ENCODE data around the gene NFATC2.

Gene NFATC2

DNA sequence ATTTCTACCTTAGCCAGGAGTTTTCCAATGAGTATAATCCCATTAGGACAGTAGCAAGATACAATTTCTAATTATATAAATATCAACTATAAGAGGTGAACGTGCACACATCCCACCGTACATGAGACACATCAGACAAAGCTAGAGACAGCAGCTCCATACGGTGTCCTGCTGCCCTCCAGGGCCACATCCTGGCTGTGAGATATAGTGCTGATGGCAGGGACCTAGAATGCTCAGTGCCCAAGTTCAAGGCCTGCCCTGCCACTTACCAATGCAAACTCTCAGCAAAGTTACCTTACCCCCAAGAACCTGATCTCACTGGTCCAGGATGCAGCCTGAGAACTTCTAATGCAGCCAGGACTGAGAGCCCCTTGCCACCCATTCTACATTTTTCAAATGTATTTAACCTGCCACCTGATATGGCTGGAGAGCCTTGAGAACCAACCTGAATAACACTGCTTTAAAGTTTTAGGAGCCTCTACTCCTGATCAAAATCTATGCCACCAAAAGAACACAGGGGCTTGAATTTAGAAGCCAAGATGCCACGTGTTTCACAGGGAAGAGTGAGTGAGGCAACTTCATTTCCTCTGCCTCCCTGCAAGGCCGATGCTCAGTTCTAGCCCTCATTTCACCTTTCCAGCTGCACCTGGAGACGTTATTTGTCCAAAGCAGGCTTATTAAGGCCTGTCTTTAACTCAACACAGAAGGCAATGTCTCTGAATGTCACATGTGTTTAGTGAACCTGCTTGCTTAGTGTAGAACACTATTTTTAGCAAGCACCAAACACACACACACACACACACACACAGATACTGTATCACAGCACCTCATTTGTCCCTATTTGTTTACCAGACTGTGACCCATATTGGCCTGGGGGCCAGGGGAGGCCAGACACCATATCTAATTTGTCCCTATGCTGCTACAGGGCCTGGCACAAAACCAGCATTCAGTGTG lies 6.1 kb downstream of the NFATC2 start:
- TF ChIP-seq, protein P1, sequence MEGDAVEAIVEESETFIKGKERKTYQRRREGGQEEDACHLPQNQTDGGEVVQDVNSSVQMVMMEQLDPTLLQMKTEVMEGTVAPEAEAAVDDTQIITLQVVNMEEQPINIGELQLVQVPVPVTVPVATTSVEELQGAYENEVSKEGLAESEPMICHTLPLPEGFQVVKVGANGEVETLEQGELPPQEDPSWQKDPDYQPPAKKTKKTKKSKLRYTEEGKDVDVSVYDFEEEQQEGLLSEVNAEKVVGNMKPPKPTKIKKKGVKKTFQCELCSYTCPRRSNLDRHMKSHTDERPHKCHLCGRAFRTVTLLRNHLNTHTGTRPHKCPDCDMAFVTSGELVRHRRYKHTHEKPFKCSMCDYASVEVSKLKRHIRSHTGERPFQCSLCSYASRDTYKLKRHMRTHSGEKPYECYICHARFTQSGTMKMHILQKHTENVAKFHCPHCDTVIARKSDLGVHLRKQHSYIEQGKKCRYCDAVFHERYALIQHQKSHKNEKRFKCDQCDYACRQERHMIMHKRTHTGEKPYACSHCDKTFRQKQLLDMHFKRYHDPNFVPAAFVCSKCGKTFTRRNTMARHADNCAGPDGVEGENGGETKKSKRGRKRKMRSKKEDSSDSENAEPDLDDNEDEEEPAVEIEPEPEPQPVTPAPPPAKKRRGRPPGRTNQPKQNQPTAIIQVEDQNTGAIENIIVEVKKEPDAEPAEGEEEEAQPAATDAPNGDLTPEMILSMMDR (IDR thresholded peaks at IDR 0.05; ENCODE audit: extremely low read depth, missing control alignments) = no peak
- DNase-seq (ENCODE audit: low spot score) = no peak

GRCh38 chr20:51535674-51536073 lies 6.8 kb downstream of the NFATC2 start:
- no peak for DNase-seq (ENCODE audit: low spot score)
- TF ChIP-seq, protein P1 (IDR thresholded peaks at IDR 0.05; ENCODE audit: extremely low read depth, missing control alignments) = no peak

GRCh38 chr20:51535075-51535386 lies 7.5 kb downstream of the NFATC2 start:
- TF ChIP-seq, protein P1 (IDR thresholded peaks at IDR 0.05; ENCODE audit: extremely low read depth, missing control alignments) = no peak
- DNase-seq (ENCODE audit: low spot score) = no peak

DNA sequence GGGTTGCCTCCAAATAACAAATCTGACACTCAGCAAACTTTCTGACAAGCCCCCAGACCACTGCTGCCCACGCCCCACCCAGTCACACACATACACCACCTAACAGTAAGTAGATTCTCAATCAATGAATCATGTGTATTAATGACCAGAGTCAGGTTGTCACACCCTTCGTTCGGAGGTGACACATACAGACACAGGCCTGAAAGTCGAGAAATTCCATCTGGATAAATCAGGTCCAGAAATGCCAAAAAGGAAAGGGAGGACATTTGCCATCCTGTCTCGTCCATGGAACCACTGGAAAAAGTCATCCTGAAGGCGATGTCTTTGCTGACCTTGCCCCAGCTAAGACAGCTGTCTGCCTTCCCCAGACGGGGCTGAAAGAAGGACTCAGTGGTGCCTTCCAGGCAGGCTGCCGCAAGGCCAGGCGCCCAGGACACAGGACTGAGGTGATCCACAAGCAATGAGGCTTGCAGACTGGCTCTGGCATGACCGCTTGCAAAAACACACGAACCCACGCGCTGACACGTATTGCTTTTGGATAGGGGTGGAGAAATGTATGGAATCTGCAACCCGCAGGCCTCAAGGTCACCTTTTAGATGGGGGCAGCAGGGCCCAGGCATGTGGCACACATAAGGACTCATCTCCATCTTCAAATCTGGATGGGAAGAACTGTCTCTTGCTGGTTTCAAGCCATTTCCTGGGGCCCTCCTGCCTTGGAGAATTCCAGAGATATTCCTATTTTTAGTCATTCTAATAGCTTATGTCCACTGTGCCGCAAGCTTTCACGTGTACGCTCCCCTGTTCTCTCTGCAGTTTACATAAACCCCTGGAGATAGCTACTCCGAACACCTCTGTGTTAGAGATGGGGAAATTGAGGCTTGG lies 9.0 kb downstream of the NFATC2 start:
- TF ChIP-seq, protein P1 (IDR thresholded peaks at IDR 0.05; ENCODE audit: extremely low read depth, missing control alignments) = no peak
- DNase-seq (ENCODE audit: low spot score) = no peak

DNA sequence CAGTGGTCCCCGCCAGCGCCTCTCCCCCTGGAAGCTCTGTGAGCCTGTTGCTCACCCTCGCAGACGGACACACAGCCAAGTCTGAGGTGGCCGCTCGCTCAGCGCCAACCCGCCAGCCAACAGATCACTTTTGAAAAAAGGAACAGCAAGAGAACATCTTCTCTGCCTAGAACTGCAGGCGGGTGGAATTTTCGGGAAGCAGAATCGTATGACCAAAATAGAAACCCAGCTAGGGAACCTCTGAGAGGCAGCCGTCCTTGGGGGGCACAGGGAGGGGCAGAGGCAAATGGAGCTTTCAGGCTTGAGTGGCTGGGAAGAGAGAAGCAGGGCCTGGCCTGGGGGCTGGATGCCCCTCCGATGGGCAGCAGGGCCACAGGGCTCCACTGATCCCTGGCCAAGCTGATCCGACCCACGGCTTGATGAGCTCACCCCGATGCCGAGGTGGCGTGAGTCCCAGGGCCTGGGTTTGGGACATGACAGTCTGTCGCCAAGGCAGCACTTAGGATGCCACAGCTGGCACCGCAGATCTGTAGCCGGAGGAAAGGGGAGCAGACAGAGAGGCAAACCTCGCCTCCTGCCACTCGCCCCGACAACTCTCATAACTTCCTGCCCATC lies 9.8 kb downstream of the NFATC2 start:
- TF ChIP-seq, protein P1 (IDR thresholded peaks at IDR 0.05; ENCODE audit: extremely low read depth, missing control alignments) = no peak
- no peak for DNase-seq (ENCODE audit: low spot score)

- TF ChIP-seq, protein P1 (IDR thresholded peaks at IDR 0.05; ENCODE audit: extremely low read depth, missing control alignments) = no peak
- DNase-seq (ENCODE audit: low spot score) = no peak
These were observed 10.6 kb downstream of the NFATC2 start for GRCh38 chr20:51531712-51532456.
